GM12801 (cell line): ENCODE results near the gene SPTBN4.

Source experiments
- CTCF ChIP-seq: IDR thresholded peaks from one replicate; pipeline ENCODE4 v1.5.1; 2011; ENCODE audit warnings: control low read depth; ENCODE audit not compliant: insufficient read length; ENCODE audit errors: extremely low read depth

The SPTBN4 gene

GRCh38 chr19:40465557-40466218 is 1.1 kb upstream of the SPTBN4 start, which contains the start of gene BLVRB:
BLVRB (minus strand) TSS chr19:40465745; CDS start chr19:40465688, 57 bp downstream.
- TF ChIP-seq CTCF: no peak

GRCh38 chr19:40466219-40466984 is 399 bp upstream of the SPTBN4 start:
- no peak for TF ChIP-seq CTCF

DNA sequence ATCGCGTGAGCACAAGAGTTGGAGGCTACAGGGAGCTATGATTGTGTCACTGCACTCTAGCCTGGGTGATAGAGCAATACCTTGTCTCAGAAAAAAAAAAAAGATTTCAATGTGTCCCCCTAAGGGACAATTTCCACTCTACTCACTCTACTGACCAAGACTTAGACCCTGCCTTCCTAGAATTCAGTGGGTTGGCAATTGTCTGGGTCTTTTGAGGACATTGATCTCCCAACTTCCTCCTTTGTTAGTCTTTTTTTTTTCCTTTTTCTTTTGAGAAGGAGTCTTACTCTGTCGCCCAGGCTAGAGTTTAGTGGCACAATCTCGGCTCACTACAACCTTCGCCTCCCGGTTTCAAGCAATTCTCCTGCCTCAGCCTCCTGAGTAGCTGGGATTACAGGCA is 2.2 kb downstream of the SPTBN4 start:
- TF ChIP-seq CTCF: no peak

- TF ChIP-seq CTCF: no peak
These were observed 4.3 kb downstream of the SPTBN4 start for GRCh38 chr19:40471111-40471510.

DNA sequence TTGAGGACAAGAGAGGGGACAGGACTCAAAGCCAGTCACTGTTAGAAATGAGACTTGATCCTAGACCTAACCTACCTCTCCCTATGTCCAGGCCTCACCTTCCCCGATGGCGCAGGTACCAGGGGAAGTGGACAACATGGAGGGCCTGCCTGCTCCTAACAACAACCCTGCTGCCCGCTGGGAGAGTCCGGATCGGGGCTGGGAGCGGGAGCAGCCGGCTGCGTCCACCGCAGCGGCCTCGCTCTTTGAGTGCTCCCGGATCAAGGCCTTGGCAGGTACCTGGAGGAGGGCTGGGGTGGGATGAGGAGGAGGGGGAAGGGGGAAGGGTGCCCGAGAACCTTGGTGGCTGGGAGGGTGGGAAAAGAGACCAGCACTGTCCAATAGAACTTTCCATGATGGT is 5.7 kb downstream of the SPTBN4 start:
- TF ChIP-seq CTCF: no peak

DNA sequence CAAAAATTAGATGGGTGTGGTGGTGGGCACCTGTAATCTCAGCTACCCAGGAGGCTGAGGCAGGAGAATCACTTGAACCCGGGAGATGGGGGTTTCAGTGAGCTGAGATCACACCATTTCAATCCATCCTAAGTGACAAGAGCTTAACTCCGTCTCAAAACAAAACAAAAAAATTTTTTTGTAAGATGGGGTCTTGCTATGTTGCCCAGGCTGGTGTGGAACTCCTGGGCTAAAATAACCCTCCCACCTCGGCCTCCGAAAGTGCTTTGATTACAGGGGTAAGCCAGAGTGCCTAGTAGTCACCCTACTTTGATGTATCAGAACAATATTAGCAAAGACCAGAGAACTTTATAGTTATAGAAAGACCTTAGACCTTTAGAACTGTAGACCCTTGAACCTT is 7.9 kb downstream of the SPTBN4 start:
- no peak for TF ChIP-seq CTCF

DNA sequence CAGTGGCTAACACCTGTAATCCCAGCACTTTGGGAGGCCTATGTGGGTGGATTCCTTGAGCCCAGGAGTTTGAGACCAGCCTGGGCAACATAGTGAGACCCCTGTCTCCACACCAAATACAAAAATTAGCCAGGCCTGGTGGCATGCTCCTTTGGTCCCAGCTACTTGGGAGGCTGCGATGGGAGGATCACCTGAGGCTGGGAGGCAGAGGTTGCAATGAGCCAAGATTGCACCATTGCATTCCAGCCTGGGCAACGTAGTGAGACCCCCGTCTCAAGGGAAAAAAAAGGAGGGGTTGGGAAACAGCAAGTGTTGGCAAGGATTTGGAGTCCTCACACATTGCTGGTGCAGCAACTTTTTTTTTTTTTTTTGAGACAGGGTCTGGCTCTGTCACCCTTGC is 19.2 kb downstream of the SPTBN4 start:
- no peak for TF ChIP-seq CTCF
